HEK293T (cell line): ENCODE results near the gene LTBP1.

Source experiments
- ELF4 ChIP-seq: fragments of 450-650 bp; IDR thresholded peaks from 2 replicates; pipeline ENCODE4 v1.6.1; 2017; ENCODE audit warnings: antibody characterized with exemption
- FOXA1 ChIP-seq: fragments of 450-650 bp; IDR thresholded peaks from 2 replicates; pipeline ENCODE4 v1.6.1; 2016; ENCODE audit warnings: mild to moderate bottlenecking
- FOXM1 ChIP-seq: fragments of 450-650 bp; IDR thresholded peaks from 2 replicates; pipeline ENCODE4 v1.6.1; 2017; ENCODE audit warnings: mild to moderate bottlenecking, borderline replicate concordance
- HDGF ChIP-seq: fragments of 450-650 bp; IDR thresholded peaks from 2 replicates; pipeline ENCODE4 v1.6.1; 2017; ENCODE audit warnings: antibody characterized with exemption, borderline replicate concordance
- L3MBTL2 ChIP-seq: fragments of 450-650 bp; conservative IDR thresholded peaks from 2 replicates; pipeline ENCODE4 v1.6.1; 2016; ENCODE audit warnings: mild to moderate bottlenecking
- SP1 ChIP-seq: fragments of 450-650 bp; IDR thresholded peaks from 2 replicates; pipeline ENCODE4 v1.6.1; 2017
- ZNF384 ChIP-seq: fragments of 450-650 bp; IDR thresholded peaks from 2 replicates; pipeline ENCODE4 v1.6.1; 2016

DNA sequence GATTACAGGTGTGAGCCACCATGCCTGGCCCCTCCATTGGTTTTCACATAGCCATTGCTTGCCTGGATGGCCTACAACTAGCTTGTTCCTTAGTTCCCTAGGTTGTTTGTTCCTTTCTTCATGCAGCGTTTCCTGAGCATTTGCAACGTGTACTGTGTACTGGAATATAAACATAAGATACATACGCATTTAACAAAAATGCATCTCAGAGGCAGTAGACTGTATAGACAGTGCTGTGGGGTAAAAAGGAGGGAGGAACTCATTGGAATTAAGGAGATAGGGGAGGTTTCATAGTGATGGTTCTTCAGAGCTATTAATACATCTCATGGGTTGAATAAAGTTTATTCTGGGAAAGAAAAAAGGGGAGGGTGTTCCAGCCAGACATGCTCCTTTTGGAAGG is 269.2 kb downstream of the LTBP1 start:
- TF ChIP-seq ELF4 (no peak), FOXM1 (no peak), HDGF (no peak), SP1 (no peak), L3MBTL2 (no peak), ZNF384 (no peak), FOXA1 (no peak)
